ENCODE data around the gene PRMT5. TPM values are rescaled to one million over a fixed set of nuclear protein-coding genes. Genes with fewer than 3 reads are reported as not detected.

PRMT5 gene
- total RNA-seq, 6 donors from 2014 or later, result 21.4 to 51.3 (median 39.2) TPM

DNA sequence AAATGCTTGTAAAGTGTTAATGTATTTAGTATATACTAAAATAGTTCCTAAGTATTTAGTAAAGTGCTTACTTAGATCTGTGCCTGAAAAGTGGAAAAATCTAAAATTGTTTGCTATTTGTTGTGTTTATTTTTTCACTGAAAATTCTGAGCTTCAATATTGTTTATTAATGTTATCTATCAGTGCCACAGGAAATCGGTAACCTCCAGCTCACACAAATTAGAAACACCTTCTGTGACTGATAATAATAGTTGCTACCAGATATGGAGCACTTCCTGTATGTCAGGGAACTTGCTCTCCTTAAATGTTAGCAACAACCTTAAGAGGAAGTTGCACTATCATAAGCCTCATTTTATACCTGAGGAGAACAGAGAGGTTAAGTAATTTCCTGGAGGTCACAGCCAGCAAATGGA is 58.4 kb downstream of the PRMT5 start:
- TF ChIP-seq, protein P1, sequence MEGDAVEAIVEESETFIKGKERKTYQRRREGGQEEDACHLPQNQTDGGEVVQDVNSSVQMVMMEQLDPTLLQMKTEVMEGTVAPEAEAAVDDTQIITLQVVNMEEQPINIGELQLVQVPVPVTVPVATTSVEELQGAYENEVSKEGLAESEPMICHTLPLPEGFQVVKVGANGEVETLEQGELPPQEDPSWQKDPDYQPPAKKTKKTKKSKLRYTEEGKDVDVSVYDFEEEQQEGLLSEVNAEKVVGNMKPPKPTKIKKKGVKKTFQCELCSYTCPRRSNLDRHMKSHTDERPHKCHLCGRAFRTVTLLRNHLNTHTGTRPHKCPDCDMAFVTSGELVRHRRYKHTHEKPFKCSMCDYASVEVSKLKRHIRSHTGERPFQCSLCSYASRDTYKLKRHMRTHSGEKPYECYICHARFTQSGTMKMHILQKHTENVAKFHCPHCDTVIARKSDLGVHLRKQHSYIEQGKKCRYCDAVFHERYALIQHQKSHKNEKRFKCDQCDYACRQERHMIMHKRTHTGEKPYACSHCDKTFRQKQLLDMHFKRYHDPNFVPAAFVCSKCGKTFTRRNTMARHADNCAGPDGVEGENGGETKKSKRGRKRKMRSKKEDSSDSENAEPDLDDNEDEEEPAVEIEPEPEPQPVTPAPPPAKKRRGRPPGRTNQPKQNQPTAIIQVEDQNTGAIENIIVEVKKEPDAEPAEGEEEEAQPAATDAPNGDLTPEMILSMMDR (IDR thresholded peaks at IDR 0.05), result no peak
- TF ChIP-seq EP300 (IDR thresholded peaks at IDR 0.05), result peak in 1 of 4 donors; percentile 24
- 3 to 9% methylated on average over 1 of the region's 1 CpG for WGBS, 2 donors
- no peak for DNase-seq
- peak overlapping the region in 3 of 4 donors; percentile 75 to 89 (median 87) for H3K4me3 ChIP-seq
- H3K9me3 ChIP-seq, result no peaks in the 10 kb centered on the region
- H3K27me3 ChIP-seq, result no peaks in the 10 kb centered on the region
- peak overlapping the region; percentile 98 to 100 (median 99) for H3K27ac ChIP-seq
- ATAC-seq (ENCODE audit: low FRiP score in 2 of 2), result peak in 1 of 2 donors; percentile 21
- peaks cover 22 to 32% (median 26%) of the 10 kb centered on the region in 4 donors for H3K4me1 ChIP-seq
- peaks cover 17 to 28% (median 26%) of the 10 kb centered on the region in 4 donors for H3K36me3 ChIP-seq

Other genes with a start within 250 kb of the PRMT5 start
- 100 to 1,000 TPM in 1 of 6 donors, 10 to 100 TPM in 5; 54.9 to 137 (median 79.2) TPM for gene OXA1L, start 162.7 kb downstream of the PRMT5 start, total RNA-seq
- gene SLC7A7, start 113.9 kb downstream of the PRMT5 start, total RNA-seq, result 100 to 1,000 TPM in 2 of 6 donors, 10 to 100 TPM in 4; 55.0 to 120 (median 99.1) TPM
- gene MRPL52, start 99.5 kb downstream of the PRMT5 start, total RNA-seq, result 10 to 100 TPM in 5 of 6 donors, 1 to 10 TPM in 1; 9.4 to 88.2 (median 34.1) TPM
- gene MMP14, start 92.8 kb downstream of the PRMT5 start, total RNA-seq, result 100 to 1,000 TPM in 3 of 6 donors, 10 to 100 TPM in 3; 53.4 to 157 (median 104) TPM
- 100 to 1,000 TPM in 5 of 6 donors, 10 to 100 TPM in 1; 90.2 to 169 (median 149) TPM for gene LRP10, start 57.6 kb downstream of the PRMT5 start, total RNA-seq
- 1 to 10 TPM; 1.0 to 6.3 (median 1.2) TPM for gene REM2, start 46.2 kb downstream of the PRMT5 start, total RNA-seq
- gene RBM23, start 10.2 kb downstream of the PRMT5 start, total RNA-seq, result 10 to 100 TPM; 63.3 to 96.8 (median 91.9) TPM
- gene HAUS4, start 27.7 kb upstream of the PRMT5 start, total RNA-seq, result 100 to 1,000 TPM in 2 of 6 donors, 10 to 100 TPM in 4; 44.3 to 137 (median 78.9) TPM
- gene AJUBA, start 53.2 kb upstream of the PRMT5 start, total RNA-seq, result 10 to 100 TPM; 34.4 to 50.3 (median 39.5) TPM
- 10 to 100 TPM in 4 of 6 donors, 1 to 10 TPM in 2; 7.1 to 12.9 (median 11.4) TPM for gene C14orf93, start 80.8 kb upstream of the PRMT5 start, total RNA-seq
- 100 to 1,000 TPM in 2 of 6 donors, 10 to 100 TPM in 4; 58.7 to 147 (median 86.1) TPM for gene PSMB5, start 105.5 kb upstream of the PRMT5 start, total RNA-seq
- not detected for gene PSMB11, start 112.8 kb upstream of the PRMT5 start, total RNA-seq
- 1 to 10 TPM; 2.0 to 8.0 (median 4.2) TPM for gene CDH24, start 128.1 kb upstream of the PRMT5 start, total RNA-seq
- gene ACIN1, start 165.8 kb upstream of the PRMT5 start, total RNA-seq, result 100 to 1,000 TPM in 5 of 6 donors, 10 to 100 TPM in 1; 91.1 to 350 (median 139) TPM
- 10 to 100 TPM in 5 of 6 donors, 1 to 10 TPM in 1; 4.9 to 52.5 (median 35.7) TPM for gene C14orf119, start 166.1 kb upstream of the PRMT5 start, total RNA-seq
- gene CIROP, start 175.6 kb upstream of the PRMT5 start, total RNA-seq, result not detected
- under 1 TPM in 2 of 6 donors, not detected in 4; 0.31 to 0.77 TPM for gene CEBPE, start 189.9 kb upstream of the PRMT5 start, total RNA-seq

Data from upper lobe of left lung (tissue), 6 donors.